Endometrial microvascular endothelial cells (primary cell): ENCODE results near the gene GPR161. TPM values are rescaled to one million over a fixed set of nuclear protein-coding genes. Genes with fewer than 3 reads are reported as not detected.
"Not testable (repeated sequence)": the region's sequence is repeated elsewhere in the genome, so short reads cannot be mapped to it uniquely, and the experiment has no call there.

Experiments used
- in situ Hi-C: cut with HindIII; loops from 2 replicates; pipeline ENCODE4 v1.10.0; 2017; ENCODE audit warnings: low sequenced_read_pairs, low pct_unique_long_range_greater_than_20kb; ENCODE audit errors: inconsistent ontology term
- total RNA-seq: library from RNA; depleted of rRNA; stranded (reverse); fragments of >200 nt; gene quantifications from one replicate; pipeline ENCODE4 v1.2.3, GENCODE V29; 2015; ENCODE audit errors: inconsistent ontology term

Gene GPR161
- total RNA-seq, 1 donor from 2014 or later: 18.9 TPM

DNA sequence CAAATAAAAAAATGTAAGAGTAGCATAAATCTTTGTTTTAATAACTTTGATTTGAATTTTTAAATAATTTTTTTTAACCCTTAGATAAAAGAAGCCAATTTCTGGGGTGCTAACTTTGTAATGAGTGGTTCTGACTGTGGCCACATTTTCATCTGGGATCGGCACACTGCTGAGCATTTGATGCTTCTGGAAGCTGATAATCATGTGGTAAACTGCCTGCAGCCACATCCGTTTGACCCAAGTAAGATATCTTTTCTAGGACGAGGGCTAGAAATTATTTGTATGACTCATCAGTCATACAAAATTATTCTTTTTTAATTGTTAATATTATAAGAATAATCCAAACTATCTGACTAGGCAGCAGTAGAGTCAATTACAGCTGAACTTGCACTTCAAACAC lies 71.2 kb downstream of the GPR161 start:
- in situ Hi-C loops: no loop called here

DNA sequence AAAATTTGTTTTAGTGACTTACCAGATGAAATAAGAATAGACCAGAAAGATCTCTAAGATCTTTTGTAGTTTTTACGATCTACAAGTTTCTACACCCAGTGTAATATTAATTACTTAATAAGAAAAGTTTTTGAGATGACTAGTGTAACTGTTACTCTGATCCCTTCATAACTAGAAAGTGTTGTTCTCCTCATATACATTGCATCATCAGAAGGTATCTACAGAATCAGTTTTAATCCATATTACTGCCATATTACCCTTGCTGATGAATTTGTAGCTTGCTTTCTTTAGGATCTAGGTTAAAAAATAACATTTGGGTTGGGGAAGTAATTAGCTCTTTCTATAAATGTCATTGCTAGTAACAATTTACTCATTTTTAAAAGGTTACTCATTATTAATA lies 72.5 kb downstream of the GPR161 start:
- in situ Hi-C loops: no loop called here

DNA sequence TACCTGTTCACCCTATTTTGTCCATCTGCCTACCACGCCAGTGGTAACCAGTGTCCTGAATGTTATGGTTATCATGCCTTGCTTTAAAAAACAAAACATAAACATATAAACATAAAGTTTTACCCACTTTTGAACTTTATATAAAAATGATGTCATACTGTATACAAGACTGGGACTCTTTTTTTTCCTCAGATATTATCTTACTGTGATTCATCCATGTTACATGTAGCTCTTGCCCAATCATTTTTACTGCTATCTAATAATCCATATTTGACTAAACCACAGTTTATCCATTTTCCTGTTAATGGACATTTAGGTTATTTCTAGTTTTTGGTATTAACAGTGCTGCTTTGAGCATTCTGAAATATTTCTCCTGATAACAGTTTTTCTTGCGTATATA lies 78.8 kb downstream of the GPR161 start:
- in situ Hi-C loops: no loop called here

DNA sequence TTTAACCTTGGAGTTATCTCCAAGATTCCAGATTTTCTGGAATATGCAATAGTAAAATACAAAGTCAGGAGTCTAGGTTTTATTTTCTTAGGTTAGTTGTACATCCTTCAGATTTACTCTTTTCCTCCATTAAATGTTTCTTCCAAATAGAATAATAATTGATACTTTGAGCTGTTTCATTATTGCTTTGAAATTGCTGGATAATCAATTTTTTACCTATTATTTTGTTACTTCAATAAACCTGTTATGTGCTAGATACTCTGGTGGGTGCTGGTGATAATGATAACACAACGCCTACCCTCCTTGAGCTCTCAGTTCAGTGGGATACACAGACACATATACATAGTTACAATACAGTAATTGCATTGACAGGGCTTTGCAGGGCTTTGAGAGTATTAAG lies 79.4 kb downstream of the GPR161 start:
- in situ Hi-C loops: no loop called here

DNA sequence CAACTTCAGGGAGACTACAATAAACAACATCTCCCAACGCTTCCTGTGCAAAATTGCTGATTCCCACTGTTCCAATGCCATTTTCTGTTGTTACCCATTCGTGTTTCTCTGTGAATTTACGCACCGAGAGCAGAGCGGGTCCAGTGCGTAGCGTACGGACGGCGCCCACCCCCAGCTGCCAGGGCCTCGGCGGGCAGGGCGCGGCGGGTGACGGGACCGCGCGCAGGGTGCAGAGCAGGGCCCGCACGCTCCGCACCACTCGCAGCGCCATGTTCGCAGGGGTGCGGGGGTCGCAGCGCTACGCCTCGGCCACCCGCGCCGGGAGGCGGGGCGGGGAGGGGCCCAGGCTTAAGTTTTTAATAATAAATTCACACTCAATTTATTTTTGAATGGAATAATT lies 80.6 kb downstream of the GPR161 start:
- in situ Hi-C loops: not testable (repeated sequence)

DNA sequence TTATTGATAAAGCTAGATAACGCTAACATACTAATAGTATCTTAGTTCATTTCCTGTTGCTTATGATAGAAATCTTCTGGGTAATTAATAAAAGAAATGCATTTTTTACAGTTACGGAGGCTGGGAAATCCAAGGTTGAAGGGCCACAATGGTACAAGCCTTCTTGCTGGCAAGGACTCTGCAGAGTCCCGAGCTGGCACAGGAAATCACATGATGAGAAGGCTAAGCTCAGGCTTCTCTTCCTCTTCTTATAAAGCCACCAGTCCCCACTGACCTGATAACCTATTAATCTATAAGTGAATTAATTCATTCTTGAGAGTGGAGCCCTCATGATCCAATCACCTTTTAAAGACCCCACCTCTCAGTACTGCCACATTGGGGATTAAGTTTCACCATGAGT lies 82.6 kb downstream of the GPR161 start:
- in situ Hi-C loops: no loop called here

DNA sequence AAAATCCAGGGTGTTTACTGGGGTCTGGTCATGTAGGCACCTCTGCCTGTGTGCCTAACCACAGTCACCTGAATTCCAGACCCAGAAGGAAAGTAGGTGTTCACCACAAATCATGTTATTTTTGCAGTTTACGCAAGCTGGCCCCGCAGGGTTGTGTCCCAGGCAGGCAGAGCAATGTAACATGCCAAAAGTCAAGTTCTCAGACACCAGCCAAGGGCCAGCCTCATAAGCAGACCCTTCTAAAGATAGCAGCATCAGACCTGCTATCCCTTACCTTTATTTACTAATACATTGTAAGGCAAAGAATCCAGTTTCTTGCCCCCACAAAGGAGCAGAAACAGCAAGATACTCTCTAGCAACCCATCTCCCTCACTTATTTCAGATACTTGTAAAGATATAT lies 83.0 kb downstream of the GPR161 start:
- in situ Hi-C loops: no loop called here

DNA sequence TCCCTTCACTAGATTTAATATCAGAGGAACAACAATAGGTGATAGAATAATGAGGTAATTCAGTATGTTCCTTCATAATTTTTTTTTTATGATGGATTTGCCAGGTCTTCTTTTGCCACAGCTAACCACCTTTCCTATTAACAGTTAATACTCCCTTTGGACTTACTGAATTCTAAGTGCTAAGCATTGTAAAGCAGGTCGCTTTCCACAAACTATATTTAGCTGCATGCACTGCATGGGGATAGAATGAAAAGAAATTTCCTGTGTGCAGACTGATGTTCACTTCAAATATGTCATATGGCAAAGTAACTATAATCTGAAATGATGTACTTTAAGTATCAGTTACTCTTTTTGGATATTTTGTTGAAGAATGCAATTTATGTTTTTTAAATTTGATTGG lies 85.8 kb downstream of the GPR161 start:
- in situ Hi-C loops: no loop called here

DNA sequence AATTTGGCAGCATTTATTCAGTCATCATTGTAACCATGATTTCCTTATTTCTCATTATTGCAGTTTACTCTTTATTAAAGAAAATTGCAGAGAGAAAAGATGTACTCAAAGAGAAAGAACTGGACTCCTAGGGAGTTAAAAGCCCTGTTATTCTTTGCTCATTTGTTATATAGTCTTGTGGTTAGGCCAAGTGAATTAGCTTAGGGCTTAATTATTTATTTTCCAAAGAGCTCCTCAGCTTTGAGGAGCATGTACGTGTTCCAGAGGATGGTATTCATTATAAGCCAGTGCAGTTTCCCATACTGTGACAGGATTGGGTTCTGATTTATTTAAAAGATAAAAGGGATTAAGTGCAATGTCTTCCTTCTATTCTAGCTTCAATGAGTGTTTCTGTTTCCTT lies 86.4 kb downstream of the GPR161 start:
- in situ Hi-C loops: no loop called here

DNA sequence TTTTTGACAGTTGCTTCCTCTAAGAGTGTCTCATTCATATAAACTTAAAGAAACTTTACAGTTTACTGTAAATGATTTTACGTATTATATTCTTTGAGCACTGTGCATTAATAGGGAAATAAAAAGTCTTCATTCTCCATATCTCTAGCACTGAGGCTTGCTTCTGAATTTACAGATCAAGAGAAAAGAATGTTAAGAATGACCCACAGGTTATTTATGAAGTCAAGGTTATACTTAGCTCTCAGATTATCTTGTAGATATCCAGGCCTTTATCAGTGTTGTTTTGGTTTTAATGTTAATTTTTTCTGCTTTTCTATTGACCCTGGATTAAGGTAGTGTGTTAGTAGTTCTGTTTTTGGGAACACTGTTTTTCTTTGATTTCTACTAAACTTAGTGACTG lies 91.4 kb downstream of the GPR161 start:
- in situ Hi-C loops: no loop called here

DNA sequence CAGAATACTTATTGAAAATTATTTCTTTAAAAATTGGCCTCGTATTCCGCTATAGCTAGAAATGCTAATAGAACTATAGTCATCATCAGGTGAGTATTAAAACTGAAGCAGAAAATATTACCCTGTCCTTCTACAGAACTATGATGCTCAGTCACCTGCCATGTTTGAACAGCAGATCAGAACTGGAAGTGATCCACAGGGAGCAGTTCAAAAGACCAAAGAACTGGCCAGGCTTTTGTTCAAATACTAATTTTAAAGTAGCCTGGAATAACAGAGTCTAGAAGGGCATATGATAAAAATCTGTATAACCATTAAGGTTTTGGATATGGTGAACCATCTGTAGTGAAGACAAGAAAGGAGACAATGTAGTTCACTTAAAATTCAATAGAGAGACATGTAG lies 94.4 kb downstream of the GPR161 start:
- in situ Hi-C loops: no loop called here

DNA sequence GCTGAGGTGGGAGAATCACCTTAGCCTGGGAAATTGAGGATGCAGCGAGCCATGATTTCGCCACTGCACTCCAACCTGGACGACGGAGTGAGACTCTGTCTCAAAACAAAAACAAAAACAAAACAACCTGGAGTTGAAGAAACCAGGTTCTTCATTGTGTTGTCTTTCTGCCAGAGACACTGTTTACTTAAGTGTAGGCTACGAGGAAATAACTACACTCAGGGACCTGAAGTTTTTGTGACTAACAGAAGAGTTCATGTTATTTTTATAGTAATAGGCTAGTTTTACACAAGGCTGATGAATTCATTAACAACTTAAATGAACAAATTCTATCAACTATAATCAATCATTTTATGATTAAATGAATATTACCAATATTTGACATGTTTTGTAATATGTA lies 101.4 kb downstream of the GPR161 start:
- in situ Hi-C loops: no loop called here

DNA sequence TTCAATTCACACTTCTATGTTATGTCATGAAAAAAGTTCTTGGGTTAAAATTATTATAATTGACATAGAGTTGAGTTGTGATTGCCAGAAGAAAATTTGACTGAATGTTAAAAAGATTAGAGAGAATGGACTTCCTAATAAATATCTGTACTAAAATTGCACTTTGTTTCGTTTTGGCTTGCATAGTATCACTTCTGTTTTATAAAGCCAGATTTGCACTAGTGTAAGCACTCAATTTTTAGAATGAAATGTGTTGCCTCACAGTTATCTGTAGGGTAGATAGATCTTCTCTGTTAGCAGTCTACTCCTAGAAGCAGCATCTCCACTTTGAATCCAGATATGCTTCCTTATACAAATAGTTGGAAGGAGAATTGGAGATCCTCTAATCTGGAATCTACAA lies 104.7 kb downstream of the GPR161 start:
- in situ Hi-C loops: no loop called here

DNA sequence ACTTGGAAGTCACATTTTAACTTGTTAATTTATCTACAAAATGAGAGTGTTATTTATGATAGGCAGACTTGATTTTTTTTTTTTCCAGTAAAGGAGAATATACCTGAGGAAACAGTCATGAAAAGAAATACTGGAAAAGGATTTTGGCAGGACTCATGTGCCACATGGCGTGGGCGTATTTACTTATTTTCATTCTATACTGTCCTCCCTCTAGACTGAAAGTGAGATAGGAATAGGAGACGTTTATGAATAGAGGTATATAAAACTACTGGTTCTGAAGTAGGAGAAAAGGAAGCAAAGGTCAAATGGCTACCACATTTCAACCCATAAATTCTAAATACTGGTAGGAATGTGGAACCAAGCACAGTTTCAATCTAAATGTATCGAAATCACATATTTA lies 105.1 kb downstream of the GPR161 start:
- in situ Hi-C loops: no loop called here

DNA sequence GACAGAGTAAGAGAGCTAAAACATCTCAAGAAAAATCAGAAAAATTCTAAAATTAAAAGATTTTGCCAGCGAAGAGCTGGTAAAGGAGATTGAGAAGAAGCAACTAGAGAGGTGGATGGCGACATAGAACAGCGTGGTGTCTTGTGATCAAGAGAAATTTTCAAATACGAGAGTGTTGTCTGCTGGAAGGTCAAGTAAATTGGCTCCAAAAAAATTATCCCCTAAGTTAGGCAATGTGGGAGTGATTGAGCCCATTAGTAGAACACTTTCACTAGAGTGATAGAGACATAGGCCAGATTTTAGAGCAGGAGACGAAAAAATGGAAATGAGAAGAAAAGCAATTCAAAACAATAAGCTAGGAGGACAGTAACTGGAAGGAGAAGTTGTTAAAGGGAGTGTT lies 105.5 kb downstream of the GPR161 start:
- in situ Hi-C loops: no loop called here

Other genes starting within 250 kb of the GPR161 start
- gene ADCY10, start 222.8 kb downstream of the GPR161 start, total RNA-seq: under 0.01 TPM
- gene DCAF6, start 200.2 kb downstream of the GPR161 start, total RNA-seq: 38.3 TPM
- gene MPC2, start 199.9 kb downstream of the GPR161 start, total RNA-seq: 43.3 TPM
- gene TIPRL, start 42.0 kb upstream of the GPR161 start, total RNA-seq: 29.9 TPM
- gene SFT2D2, start 89.1 kb upstream of the GPR161 start, total RNA-seq: 35.4 TPM
- 0.28 TPM for gene TBX19, start 143.9 kb upstream of the GPR161 start, total RNA-seq